NB4 (cell line): ENCODE results near the gene UBE2B.

Experiments
- DNase-seq: peaks from one replicate; pipeline ENCODE4 v3.0.0; 2010; ENCODE audit warnings: low read depth
- H3K4me3 ChIP-seq: one replicate; pipeline ENCODE4 v1.5.1; 2011; ENCODE audit warnings: mild to moderate bottlenecking, low read depth, low read length, moderate library complexity
- MAX ChIP-seq: IDR thresholded peaks from 2 replicates; pipeline ENCODE4 v1.6.1; 2011; ENCODE audit warnings: low read depth, low read length
- MYC ChIP-seq: IDR thresholded peaks from 2 replicates; pipeline ENCODE4 v1.6.1; 2011; ENCODE audit warnings: low read depth, low read length
- POLR2A ChIP-seq: IDR thresholded peaks from 2 replicates; pipeline ENCODE4 v1.6.1; 2011; ENCODE audit warnings: mild to moderate bottlenecking; ENCODE audit not compliant: insufficient read length; ENCODE audit errors: extremely low read depth
- TF ChIP-seq, protein P1 (sequence below): IDR thresholded peaks from one replicate; pipeline ENCODE4 v1.5.1; 2012; ENCODE audit warnings: low read depth, low read length

Gene UBE2B

GRCh38 chr5:134397196-134397595, 25.8 kb downstream of the UBE2B start:
- no peak for DNase-seq
- no peak overlapping the region for H3K4me3 ChIP-seq
- TF ChIP-seq, protein P1, sequence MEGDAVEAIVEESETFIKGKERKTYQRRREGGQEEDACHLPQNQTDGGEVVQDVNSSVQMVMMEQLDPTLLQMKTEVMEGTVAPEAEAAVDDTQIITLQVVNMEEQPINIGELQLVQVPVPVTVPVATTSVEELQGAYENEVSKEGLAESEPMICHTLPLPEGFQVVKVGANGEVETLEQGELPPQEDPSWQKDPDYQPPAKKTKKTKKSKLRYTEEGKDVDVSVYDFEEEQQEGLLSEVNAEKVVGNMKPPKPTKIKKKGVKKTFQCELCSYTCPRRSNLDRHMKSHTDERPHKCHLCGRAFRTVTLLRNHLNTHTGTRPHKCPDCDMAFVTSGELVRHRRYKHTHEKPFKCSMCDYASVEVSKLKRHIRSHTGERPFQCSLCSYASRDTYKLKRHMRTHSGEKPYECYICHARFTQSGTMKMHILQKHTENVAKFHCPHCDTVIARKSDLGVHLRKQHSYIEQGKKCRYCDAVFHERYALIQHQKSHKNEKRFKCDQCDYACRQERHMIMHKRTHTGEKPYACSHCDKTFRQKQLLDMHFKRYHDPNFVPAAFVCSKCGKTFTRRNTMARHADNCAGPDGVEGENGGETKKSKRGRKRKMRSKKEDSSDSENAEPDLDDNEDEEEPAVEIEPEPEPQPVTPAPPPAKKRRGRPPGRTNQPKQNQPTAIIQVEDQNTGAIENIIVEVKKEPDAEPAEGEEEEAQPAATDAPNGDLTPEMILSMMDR, result no peak

GRCh38 chr5:134398609-134399155, 27.3 kb downstream of the UBE2B start:
- TF ChIP-seq POLR2A (no peak), MAX (no peak), MYC (no peak)
- TF ChIP-seq, protein P1, result no peak
- no peak overlapping the region for H3K4me3 ChIP-seq
- DNase-seq, result no peak

- TF ChIP-seq, protein P1, result no peak
- TF ChIP-seq MYC (no peak), POLR2A (no peak), MAX (no peak)
- no peak overlapping the region for H3K4me3 ChIP-seq
- no peak for DNase-seq
Observed at GRCh38 chr5:134403951-134404350, 32.6 kb downstream of the UBE2B start.

DNA sequence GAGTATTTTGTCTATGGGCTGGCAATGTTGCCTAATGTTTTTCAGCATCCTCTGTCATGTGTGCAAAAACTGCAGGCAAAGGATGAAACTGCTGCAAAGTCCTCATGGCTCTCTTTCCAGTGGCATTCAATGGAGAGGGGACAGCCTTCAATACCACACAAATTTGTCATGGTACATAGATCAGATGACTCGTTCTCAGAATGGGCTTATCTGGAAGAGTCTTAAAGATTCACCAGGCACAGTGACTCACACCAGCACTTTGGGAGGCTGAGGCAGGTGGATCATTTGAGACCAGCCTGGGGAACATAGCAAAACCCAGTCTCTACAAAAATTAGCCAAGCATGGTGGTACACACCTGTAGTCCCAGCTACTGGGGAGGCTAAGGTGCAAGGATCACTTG, 35.0 kb downstream of the UBE2B start:
- no peak overlapping the region for H3K4me3 ChIP-seq
- no peak for TF ChIP-seq POLR2A
- TF ChIP-seq, protein P1, result no peak
- no peak for TF ChIP-seq MYC
- no peak for TF ChIP-seq MAX
- DNase-seq, result no peak

DNA sequence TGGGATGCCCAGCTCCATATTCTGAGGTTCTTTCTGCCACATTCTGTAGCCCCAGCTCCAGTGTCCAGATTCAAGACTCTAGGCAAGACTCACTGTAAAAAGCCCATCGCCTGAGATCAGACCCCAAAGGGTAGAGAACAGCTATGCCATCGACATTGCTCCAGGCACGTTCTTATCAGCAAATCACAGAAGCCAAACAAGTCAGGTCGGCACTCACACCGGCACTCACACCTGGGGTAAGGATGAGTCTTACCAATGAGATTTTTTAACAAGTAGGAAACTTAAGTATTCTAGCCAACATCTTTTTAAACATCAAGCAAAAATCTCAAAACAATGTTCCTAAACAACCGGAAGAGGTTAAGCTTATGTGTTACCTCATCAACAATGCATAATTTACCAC, 38.0 kb downstream of the UBE2B start:
- TF ChIP-seq MYC, result no peak
- TF ChIP-seq, protein P1, result no peak
- no peak for TF ChIP-seq POLR2A
- TF ChIP-seq MAX, result no peak
- H3K4me3 ChIP-seq, result no peak overlapping the region
- DNase-seq, result no peak

GRCh38 chr5:134410822-134411221, 39.5 kb downstream of the UBE2B start:
- TF ChIP-seq MYC (no peak), MAX (no peak), POLR2A (no peak)
- TF ChIP-seq, protein P1, result no peak
- DNase-seq, result no peak
- H3K4me3 ChIP-seq, result peak overlapping the region; percentile 92
